Measurements from ENCODE around the gene CALCOCO2.
"Not testable (repeated sequence)": the region's sequence is repeated elsewhere in the genome, so short reads cannot be mapped to it uniquely, and the experiment has no call there.

DNA sequence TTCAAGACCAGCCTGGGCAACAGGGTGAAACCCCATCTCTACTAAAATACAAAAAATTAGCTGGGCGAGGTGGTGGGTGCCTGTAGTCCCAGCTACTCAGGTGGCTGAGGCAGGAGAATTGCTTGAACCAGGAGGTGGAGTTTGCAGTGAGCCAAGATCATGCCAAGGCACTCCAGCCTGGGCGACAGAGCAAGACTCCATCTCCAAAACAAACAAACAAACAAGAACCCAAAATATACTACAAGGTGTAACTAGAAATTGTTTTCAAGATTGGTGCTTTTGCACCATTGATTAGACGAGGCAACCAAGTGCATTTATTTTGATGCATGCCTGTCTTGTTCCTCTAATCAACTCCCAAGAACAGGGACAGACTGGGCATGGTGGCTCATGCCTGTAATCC lies 41.6 kb downstream of the CALCOCO2 start:
- TF ChIP-seq POLR2AphosphoS5 (IDR thresholded peaks at IDR 0.05) = not testable (repeated sequence)
- TF ChIP-seq, protein P1, sequence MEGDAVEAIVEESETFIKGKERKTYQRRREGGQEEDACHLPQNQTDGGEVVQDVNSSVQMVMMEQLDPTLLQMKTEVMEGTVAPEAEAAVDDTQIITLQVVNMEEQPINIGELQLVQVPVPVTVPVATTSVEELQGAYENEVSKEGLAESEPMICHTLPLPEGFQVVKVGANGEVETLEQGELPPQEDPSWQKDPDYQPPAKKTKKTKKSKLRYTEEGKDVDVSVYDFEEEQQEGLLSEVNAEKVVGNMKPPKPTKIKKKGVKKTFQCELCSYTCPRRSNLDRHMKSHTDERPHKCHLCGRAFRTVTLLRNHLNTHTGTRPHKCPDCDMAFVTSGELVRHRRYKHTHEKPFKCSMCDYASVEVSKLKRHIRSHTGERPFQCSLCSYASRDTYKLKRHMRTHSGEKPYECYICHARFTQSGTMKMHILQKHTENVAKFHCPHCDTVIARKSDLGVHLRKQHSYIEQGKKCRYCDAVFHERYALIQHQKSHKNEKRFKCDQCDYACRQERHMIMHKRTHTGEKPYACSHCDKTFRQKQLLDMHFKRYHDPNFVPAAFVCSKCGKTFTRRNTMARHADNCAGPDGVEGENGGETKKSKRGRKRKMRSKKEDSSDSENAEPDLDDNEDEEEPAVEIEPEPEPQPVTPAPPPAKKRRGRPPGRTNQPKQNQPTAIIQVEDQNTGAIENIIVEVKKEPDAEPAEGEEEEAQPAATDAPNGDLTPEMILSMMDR (IDR thresholded peaks at IDR 0.05) = not testable (repeated sequence)

Measured in prostate gland (tissue), 2 donors.